Measurements from ENCODE around the gene RAB1B.
"Not testable (repeated sequence)": the region's sequence is repeated elsewhere in the genome, so short reads cannot be mapped to it uniquely, and the experiment has no call there.

RAB1B gene

DNA sequence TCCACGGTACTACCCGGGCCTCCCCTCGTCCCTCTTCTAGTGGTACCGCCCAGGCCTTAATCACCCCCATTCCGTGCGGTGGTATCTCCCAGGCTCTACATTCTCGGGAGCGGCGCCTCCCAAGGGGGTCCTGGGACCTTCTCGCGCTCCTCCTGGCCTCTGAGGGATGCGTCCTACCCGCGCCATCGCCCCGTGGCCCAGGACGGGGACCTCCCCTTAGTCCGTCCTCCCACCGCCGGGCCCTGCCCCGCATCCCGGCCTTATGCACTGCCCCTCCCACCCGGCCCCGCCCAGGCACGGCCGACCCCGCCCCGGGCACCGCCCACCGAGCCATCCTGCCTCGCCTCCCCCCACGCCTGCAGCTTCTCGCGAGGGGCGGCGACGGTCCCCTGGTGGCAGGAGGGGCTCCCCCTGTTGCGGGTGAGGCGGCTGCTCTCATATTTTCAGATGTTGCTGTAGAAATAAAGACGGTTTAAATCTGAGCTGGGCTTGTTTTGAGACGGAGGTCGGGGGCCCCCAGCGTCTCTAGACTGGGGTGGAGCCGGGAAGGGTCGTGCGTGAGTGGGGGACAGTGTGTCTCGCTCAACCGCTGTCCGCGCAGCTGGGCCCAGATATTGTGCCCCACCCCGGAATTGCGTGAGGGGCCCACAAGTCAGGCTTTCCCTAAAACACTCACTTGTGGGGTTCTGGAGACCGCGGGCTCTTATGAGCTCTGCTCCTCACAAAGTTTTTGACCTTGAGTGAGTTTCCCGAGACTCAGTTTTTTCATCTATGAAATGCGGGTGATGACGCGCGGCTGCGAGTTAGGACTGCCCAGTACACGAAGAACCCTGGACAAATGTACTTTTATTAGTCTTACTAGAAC is 828 bp upstream of the RAB1B start:
- DNase-seq, result peak; percentile 31 to 77

DNA sequence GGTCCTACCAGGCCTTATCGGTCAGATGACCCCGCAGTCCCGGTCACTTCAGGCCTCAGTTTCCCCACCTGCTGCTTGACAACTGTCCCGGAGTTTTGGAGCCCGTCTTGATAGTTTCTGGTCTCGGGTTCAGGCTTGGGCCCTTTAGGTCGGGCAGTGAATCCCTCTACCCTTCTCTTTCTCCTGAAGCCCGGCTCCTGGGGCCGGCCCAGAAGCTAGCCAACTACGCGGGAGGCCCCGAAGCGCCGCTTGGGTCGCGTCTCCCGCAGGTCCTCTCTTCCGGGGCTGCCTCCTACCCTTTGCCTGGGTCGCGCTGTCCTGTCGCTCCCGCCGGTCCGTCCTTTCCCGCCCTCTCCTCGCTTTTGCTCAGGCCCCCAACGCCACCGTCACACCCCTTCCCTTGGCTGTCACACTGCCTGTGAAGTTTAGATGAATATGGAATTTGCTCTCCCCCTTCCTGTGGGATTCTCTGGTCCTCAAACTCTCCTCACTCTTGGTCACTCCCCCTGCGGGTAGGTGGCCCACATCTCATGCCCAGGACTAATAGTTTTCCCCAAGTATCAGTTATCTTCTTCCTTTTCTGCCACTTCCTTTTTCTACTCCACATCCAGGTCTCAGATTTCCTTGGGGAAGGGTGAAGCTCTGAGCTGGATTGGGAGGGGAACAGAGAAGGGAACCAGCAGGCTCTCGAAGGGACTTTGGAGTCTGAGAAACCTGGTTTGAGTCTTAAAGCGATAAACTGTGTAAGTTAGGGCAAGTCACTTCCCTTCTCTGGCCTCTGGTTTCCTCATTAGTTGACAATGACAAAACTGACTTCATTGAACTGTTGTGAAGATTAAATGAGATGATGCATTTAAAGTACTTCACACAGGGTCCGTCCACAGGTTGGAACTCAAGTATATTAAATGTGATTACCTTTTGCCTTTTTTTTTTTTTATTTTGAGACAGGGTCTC is 790 bp downstream of the RAB1B start:
- DNase-seq, result peak in 1 of 2 experiments; percentile 49

DNA sequence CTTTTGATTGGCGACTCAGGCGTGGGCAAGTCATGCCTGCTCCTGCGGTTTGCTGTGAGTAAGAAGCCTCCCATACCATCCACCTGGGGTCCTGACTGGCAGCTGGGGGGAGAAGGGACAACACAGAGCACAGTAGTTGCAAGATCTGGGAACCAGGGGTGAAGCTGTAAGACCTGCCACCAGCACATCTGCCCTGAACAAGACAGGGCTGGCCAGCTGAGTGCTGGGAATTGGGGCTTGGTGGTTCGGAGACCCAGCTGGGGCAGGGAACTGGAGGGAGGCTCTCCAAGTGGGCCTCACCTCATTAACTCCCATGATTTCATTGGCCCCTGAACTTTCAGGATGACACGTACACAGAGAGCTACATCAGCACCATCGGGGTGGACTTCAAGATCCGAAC is 3.4 kb downstream of the RAB1B start:
- DNase-seq, result no peak

DNA sequence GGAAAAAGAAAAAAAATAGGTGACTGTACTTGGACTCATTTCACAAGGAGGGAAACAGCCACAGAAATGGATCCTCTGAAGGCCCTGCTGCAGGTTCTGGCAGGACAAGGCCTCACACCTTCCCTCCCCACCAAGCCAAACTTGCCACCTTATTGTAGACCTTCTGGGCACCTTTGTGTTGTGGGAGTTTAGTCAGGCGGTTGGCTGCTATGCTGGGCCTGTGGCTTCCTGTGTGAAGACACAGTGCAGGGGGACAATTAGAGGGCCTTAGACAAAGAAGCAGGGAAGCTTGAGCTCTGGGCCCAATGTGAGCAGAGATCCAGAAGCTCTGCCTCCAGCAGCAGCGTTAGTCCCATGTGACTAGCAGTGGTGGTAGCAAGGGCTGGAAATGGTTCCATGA is 4.2 kb downstream of the RAB1B start:
- DNase-seq, result no peak

DNA sequence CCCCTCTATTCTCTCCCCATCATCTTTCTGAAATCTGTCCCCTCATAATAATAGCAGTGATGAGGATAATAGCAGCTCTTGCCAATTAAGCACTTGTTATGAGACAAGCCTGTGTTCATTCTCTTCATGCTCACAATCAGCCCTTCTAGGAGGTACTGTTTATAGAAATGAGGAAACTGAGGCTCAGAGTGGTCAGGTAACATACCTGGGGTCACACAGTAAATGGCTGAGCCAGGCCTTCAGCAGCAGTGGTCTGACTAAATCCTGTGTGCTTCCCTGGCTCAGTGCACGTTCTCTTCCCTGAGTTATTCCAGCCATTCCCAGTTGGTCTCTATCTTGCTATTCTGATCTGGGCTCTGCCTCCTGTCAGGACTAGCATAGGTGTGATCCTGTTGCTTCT is 5.8 kb downstream of the RAB1B start:
- no peak for DNase-seq

DNA sequence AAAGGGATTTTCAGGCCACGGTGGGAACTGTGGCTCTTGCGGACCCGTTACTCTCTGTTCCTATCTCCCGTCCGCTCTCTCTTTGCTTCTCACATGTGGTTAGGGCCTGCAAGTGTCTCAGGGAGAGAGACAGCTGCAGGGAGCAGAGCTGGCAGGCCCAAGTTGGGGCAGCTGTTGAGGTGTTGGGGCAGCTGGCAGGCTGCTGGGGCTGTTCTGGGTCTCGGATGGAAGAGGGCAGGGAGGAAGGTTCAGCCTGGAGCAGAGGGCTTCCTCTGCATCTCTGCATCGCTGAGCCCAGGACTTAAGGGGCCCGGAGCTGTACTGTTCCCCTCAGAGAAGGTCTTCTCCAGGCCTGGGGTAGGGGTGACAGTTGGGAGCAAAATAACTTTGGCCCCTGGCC is 7.0 kb downstream of the RAB1B start:
- DNase-seq, result no peak

DNA sequence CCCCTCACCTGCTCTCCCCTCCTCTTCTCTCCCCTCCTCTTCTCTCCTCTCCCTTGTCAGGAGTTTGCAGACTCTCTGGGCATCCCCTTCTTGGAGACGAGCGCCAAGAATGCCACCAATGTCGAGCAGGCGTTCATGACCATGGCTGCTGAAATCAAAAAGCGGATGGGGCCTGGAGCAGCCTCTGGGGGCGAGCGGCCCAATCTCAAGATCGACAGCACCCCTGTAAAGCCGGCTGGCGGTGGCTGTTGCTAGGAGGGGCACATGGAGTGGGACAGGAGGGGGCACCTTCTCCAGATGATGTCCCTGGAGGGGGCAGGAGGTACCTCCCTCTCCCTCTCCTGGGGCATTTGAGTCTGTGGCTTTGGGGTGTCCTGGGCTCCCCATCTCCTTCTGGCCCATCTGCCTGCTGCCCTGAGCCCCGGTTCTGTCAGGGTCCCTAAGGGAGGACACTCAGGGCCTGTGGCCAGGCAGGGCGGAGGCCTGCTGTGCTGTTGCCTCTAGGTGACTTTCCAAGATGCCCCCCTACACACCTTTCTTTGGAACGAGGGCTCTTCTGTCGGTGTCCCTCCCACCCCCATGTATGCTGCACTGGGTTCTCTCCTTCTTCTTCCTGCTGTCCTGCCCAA is 7.7 kb downstream of the RAB1B start:
- no peak for DNase-seq

DNA sequence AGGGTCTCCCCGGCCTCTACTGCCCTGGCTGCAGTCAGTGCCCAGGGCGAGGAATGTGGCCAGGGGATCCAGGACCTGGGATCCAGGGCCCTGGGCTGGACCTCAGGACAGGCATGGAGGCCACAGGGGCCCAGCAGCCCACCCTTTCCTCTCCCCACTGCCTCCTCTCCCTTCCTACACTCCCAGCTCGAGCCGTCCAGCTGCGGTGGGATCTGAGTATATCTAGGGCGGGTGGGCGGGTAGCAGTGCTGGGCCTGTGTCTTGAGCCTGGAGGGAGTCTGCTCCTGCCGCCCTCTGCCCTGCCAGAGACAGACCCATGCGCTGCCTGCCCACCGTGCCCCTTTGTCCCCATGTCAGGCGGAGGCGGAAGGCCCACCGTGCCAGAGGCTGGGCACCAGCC is 8.2 kb downstream of the RAB1B start:
- DNase-seq, result not testable (repeated sequence)

DNA sequence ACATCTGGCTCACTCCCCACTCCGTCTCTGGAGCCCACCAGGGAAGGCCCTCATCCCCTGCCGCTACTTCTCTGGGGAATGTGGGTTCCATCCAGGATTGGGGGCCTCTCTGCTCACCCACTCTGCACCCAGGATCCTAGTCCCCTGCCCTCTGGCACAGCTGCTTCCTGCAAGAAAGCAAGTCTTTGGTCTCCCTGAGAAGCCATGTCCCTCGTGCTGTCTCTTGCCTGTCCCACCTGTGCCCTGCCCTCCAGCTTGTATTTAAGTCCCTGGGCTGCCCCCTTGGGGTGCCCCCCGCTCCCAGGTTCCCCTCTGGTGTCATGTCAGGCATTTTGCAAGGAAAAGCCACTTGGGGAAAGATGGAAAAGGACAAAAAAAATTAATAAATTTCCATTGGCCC is 8.6 kb downstream of the RAB1B start:
- DNase-seq, result not testable (repeated sequence)

DNA sequence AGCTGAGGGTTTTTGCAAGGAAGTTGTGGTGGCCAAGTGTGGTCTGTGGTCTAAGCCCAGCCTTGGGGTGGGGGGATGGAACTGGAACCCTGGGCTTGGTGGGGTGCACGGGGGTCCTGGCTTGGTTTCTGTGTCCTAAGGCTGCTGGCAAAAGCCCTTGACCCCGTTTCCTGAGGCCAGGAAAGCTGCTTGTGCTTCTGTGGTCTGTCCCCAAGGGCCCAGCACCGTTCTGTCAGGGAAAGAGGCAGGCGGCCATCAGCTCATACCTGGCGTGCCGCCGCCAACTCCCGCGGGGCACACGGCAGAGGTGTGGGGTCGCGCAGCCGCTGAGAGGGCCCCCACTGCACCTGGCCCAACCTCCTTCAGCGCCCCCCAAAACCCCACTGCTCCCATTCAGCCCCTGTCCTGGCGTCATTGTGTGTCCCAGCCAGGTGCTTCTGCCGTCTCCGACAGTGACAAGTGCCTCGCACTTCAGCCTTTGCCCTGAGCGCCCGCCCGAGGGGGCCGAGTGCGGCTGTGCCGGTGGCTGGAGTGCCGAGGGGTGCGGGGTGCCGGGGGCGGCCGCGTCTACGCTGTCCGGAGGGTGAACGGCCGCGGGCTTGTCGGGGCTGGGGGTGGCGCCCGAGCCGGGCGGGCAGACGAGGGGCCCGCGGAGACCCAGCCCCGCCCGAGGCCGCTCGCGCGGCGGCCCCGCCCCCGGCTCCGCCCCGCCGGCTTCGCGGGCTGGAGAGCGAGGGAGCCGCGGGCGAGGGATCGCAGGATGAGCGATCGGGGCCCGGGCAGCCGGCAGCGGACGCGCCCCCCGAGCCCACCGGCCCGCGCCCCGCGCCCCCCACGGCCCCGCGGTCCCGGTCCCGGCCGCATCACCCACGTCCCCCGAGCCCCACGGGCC is 9.3 kb downstream of the RAB1B start, which contains the start of gene CNIH2:
TSS of gene CNIH2 (plus strand) at position 705 of the 892 bp plus-strand sequence. CDS start 282 bp downstream, outside the sequence.
- DNase-seq, result no peak

DNA sequence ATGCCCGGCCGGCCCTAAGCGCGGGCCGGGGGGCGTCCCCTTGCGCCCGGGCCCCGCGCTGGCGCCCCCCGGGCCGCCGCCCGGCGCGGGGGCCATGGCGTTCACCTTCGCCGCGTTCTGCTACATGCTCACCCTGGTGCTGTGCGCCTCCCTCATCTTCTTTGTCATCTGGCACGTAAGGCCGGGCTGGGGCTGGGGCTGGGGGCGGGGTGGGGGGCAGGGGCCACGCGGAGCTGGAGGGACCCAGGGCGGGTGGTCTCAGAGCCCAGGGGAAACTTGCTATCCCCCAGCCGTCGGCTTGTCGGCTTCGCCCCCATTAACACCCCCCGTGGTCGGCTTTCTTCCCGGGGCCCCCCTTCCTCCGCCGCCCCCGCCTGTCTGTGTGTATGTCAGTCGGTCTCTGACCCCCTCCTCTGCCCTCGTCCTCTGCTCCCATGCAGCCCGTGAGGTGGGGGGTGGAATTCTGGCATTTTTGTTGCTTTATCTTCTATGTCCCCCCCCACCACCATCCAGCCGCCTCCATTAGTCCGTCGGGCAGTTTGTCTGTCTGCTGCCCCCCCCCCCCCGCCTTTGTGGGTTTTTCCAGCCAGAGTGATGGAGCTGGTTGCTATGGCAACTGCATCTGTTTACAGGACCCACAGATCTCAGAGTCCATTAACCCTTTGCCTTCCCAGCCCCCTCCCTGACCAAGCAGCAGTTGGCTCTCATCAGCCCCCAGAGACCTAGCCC is 10.1 kb downstream of the RAB1B start:
- DNase-seq, result peak in 1 of 2 experiments; percentile 24

DNA sequence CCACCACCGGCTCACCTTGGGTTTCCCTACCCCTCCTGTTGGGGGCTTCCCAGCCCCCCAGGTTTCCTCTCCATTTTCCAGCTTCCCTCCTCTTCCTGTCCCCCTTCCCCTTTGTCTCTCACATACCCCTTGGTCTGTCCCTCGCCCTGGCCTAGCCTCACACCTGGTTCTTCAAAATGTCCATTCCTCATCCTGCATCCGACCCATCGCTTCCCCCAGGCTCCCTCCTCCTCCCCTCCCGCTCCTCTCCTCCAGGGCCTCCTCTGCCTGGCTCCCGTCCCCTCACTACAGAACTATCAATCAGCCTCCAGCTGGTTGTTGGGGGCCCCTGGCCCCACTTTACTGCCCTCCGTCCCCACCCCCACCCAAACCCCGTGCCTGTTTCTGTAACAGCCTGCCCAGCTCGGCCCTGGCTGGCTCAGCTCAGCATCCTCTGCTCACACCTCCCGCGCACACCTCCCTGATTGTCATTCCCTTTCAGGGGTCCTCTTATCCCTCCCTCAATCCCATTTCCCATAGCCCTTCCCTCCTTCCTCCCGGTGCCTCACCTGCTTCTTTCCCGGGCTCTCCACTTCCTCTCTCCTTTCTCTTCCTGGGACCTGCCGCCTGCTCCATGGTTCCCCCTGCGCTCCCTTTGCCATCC is 10.8 kb downstream of the RAB1B start:
- no peak for DNase-seq

DNA sequence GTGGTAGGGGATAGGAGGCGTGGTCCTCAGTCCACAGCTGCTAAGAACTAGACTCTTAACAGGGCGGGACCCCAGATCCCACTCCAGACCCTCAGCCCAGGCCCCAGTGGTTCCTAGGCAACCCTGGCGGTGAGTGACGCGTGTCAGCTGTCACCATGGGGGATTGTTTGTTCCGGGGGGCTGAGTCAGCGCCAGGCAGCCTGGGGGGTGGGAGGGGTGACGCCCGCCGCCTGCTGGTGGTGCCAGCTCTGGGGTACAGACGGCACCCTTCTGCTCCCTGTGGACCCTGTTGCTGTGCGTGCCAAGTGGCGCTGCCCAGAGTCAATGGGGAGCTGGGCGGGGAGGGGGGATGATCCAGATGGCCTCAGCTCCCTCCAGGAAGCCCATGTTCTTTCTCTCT is 12.0 kb downstream of the RAB1B start:
- no peak for DNase-seq

DNA sequence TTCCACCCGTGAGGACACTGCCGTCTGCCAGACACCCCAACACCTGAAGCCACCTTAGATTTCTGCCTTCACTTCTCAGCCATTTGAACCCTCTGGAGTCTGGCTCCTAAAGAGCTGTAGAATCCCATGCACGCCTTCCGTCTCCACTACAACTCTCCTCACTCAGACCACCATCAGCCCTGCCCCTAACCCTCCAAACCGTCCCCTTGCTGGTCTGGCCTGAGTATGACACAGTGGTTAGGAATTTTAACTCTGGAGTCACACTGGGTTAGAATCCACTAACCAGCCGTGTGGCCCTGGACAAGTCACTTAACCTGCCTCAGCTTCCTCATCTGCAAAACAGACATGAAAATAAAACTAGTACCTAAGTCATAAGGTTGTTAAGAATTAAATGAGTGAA is 12.6 kb downstream of the RAB1B start:
- DNase-seq, result no peak

DNA sequence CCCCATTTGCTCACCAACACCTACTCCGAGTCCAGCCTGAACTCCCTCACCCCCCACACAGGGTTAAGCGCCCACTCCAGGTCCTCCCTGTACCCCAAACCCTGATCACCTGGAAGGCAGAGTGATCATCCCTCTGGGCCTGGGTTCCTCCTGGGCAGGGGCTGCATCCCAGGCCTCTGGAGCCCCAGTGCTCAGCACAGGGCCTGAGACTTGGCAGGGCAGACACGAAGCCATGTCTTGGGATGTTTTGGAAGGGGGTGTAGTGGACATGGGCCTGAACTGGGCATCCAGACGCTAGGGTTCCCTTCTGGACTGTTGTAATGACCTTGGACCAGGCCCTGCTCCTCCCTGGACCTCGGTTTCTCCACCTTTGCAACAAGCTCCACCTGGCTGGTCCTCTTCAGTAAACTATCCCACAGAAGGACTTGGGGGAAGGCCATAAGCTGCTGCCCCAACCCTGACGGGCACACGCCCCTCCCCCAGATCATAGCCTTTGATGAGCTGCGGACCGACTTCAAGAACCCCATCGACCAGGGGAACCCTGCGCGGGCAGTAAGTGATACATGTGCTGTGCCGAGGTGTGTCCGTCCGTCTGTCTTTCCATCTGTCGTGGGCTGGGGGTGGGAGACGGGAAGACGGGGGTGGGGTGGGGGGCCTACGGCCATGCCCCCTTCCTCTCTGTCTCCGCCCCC is 13.5 kb downstream of the RAB1B start:
- DNase-seq, result no peak

DNA sequence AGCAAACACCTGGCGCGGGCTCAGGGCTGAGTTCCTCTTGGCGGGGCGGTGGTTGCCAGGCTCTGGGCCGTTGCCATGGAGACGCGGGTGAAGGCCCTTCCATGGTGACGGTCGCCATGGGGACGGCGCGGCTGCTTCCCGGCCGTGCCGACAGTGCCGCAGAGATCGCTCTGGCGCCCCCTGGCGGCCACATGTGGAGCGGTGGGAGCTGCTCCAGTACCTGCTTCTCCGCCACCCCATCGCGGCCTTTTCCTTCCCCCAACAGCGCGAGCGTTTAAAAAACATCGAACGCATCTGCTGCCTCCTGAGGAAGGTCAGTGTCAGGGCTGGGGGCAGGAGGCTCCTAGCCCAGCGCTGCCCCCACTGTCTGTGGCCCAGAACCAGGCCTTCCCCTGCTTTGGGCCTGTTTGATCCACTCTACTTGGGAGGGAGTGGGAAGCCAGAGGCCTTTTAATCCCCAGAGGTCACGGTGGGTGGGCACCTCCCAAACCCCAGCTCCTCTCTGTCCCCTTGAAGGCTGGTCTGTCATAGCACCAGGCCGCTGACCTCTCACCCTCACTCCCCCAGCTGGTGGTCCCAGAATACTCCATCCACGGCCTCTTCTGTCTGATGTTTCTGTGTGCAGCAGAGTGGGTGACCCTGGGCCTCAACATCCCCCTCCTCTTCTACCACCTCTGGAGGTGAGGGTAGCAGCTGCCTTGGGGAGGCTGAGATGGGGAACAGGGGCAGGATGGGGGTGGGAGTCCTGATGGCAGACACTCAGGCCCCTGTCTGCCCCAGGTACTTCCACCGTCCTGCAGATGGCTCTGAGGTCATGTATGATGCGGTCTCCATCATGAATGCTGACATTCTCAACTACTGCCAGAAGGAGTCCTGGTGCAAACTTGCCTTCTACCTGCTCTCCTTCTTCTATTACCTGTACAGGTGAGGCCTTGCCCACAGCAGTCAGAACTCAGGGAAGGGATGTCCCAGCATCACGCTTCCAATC is 14.3 kb downstream of the RAB1B start:
- DNase-seq, result peak; percentile 79 to 94

DNA sequence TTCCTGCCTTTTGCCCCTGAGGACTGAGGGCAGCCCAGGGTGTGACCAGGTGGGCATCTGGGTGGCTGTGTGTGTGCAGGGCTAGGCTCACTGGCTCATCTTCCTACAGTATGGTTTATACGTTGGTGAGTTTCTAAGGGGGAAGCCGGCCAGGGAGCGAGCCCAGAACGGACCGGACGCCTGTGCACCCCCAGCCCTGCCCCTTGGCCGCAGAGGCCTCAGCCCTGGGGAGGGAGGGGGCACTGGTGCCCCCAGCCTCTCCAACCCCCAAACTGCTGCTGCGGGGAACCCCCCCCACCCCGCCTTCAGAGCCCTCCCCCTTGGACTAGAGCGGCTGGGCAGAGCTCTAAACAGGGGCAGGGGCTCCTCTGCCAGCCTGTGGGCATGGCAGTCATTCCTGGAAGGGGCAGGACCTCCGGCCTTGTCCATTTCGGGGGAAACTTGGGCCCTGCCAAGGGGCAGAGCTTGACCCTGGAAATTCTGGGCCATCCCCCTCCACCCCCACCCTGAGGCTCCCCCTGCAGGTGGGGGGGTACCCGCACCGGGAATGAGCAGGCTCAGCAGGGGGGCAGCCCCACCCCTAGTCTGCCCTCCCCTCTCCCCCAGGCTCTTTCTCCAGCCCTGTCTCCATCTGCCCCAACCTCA is 15.1 kb downstream of the RAB1B start:
- no peak for DNase-seq

DNA sequence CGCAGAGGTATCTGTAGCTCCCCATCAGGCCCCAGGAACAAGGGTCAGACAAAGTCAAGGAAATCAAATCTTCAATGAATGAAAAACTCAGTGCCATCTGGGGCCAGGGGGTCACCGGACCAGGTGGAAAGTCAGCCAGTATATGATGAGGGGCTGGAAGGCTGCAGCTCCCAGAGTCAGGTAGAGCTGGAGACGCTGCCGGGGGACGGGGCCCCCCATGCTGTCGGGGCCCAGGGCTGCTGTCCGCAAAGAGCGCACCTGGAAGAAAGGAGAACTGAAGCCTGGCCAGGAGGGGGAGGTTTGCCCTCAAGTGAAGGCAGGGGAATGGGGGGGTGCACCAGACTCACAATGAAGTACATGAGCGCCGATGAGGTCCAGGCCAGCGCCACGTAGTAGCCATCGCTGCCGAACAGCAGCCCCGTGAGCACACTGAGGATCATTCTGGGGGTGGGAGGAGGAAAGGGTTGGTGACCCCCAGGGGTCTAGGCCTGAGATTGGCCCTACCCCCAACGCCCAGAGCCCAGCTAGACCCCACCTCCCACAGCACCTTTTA is 16.2 kb downstream of the RAB1B start:
- DNase-seq, result no peak

All from SW 1271 (cell line).